Measurements from ENCODE around the gene UNC5B. TPM values are rescaled to one million over a fixed set of nuclear protein-coding genes. Genes with fewer than 3 reads are reported as not detected.
A peak's percentile ranks its signal among the peaks of the same experiment; 100 is the strongest.

Gene UNC5B
- total RNA-seq, 1 experiment from 2014 or later: 11.4 TPM

- Histone ChIP-seq H3K36me3 (no peaks in the 10 kb centered on the region), H3K4me3 (no peak overlapping the region), H3K27me3 (no peaks in the 10 kb centered on the region), H3K9me3 (no peaks in the 10 kb centered on the region)
- DNase-seq: peak; percentile 26
These were observed 18.3 kb downstream of the UNC5B start for GRCh38 chr10:71230656-71231025.

- no peak overlapping the region for H3K4me3 ChIP-seq
- no peaks in the 10 kb centered on the region for H3K27me3 ChIP-seq
- no peaks in the 10 kb centered on the region for H3K9me3 ChIP-seq
- DNase-seq: no peak
- no peaks in the 10 kb centered on the region for H3K36me3 ChIP-seq
These were observed 18.8 kb downstream of the UNC5B start for GRCh38 chr10:71231206-71231605.

- Histone ChIP-seq H3K4me3 (no peak overlapping the region), H3K27me3 (no peaks in the 10 kb centered on the region)
- peak; percentile 94 for DNase-seq
These were observed 20.0 kb downstream of the UNC5B start for GRCh38 chr10:71232089-71232998.

GRCh38 chr10:71233482-71233892 lies 21.1 kb downstream of the UNC5B start:
- DNase-seq: no peak
- Histone ChIP-seq H3K9me3 (no peaks in the 10 kb centered on the region), H3K4me3 (no peak overlapping the region), H3K36me3 (no peaks in the 10 kb centered on the region), H3K27me3 (no peaks in the 10 kb centered on the region)

More at GRCh38 chr10:71232089-71232998, 20.0 kb downstream of the UNC5B start:
- H3K36me3 ChIP-seq: no peaks in the 10 kb centered on the region
- H3K9me3 ChIP-seq: no peaks in the 10 kb centered on the region

GRCh38 chr10:71234004-71234894 lies 21.9 kb downstream of the UNC5B start:
- no peaks in the 10 kb centered on the region for H3K27me3 ChIP-seq
- no peak for DNase-seq
- no peak overlapping the region for H3K4me3 ChIP-seq
- no peaks in the 10 kb centered on the region for H3K36me3 ChIP-seq
- H3K9me3 ChIP-seq: no peaks in the 10 kb centered on the region

GRCh38 chr10:71234970-71235685 lies 22.8 kb downstream of the UNC5B start:
- DNase-seq: no peak
- H3K4me3 ChIP-seq: no peak overlapping the region
- H3K36me3 ChIP-seq: no peaks in the 10 kb centered on the region
- H3K27me3 ChIP-seq: no peaks in the 10 kb centered on the region
- H3K9me3 ChIP-seq: no peaks in the 10 kb centered on the region

GRCh38 chr10:71235808-71236207 lies 23.4 kb downstream of the UNC5B start:
- no peak for DNase-seq
- H3K27me3 ChIP-seq: no peaks in the 10 kb centered on the region
- no peaks in the 10 kb centered on the region for H3K36me3 ChIP-seq
- H3K4me3 ChIP-seq: no peak overlapping the region
- H3K9me3 ChIP-seq: no peaks in the 10 kb centered on the region

GRCh38 chr10:71236286-71236685 lies 23.9 kb downstream of the UNC5B start:
- DNase-seq: no peak
- H3K9me3 ChIP-seq: no peaks in the 10 kb centered on the region
- H3K4me3 ChIP-seq: no peak overlapping the region
- no peaks in the 10 kb centered on the region for H3K36me3 ChIP-seq
- no peaks in the 10 kb centered on the region for H3K27me3 ChIP-seq

- no peaks in the 10 kb centered on the region for H3K27me3 ChIP-seq
- no peak overlapping the region for H3K4me3 ChIP-seq
- no peak for DNase-seq
- H3K36me3 ChIP-seq: no peaks in the 10 kb centered on the region
- no peaks in the 10 kb centered on the region for H3K9me3 ChIP-seq
These were observed 24.7 kb downstream of the UNC5B start for GRCh38 chr10:71236822-71237682.

GRCh38 chr10:71237843-71238623 lies 25.7 kb downstream of the UNC5B start:
- no peak overlapping the region for H3K4me3 ChIP-seq
- no peaks in the 10 kb centered on the region for H3K27me3 ChIP-seq
- H3K36me3 ChIP-seq: no peaks in the 10 kb centered on the region
- H3K9me3 ChIP-seq: no peaks in the 10 kb centered on the region
- DNase-seq: no peak

- no peak for DNase-seq
- Histone ChIP-seq H3K4me3 (no peak overlapping the region), H3K27me3 (no peaks in the 10 kb centered on the region), H3K36me3 (no peaks in the 10 kb centered on the region), H3K9me3 (no peaks in the 10 kb centered on the region)
These were observed 26.3 kb downstream of the UNC5B start for GRCh38 chr10:71238626-71239025.

- no peak for DNase-seq
- no peaks in the 10 kb centered on the region for H3K36me3 ChIP-seq
These were observed 27.0 kb downstream of the UNC5B start for GRCh38 chr10:71239131-71239915.

GRCh38 chr10:71239946-71240795 lies 27.8 kb downstream of the UNC5B start:
- Histone ChIP-seq H3K27me3 (no peaks in the 10 kb centered on the region), H3K4me3 (no peak overlapping the region), H3K9me3 (no peaks in the 10 kb centered on the region), H3K36me3 (no peaks in the 10 kb centered on the region)
- no peak for DNase-seq

More at GRCh38 chr10:71239131-71239915, 27.0 kb downstream of the UNC5B start:
- Histone ChIP-seq H3K27me3 (no peaks in the 10 kb centered on the region), H3K4me3 (no peak overlapping the region), H3K9me3 (no peaks in the 10 kb centered on the region)

All from MG63 (cell line).